Liver (tissue), 3 donors: ENCODE data around the gene DSCAML1.

Experiments
- CTCF ChIP-seq: fragments of 150-350 bp; IDR thresholded peaks from 2 replicates; pipeline ENCODE4 v1.5.1; 2017; ENCODE audit warnings: improper control_type of control experiment, low read depth, low read length; ENCODE audit not compliant: missing input control
- GABPA ChIP-seq, 2 donors: IDR thresholded peaks in 1 of 2; conservative IDR thresholded peaks in 1 of 2; 2 replicates each; pipeline ENCODE4 v1.6.1; 2016; ENCODE audit warnings: antibody characterized with exemption in 2 of 2, mild to moderate bottlenecking in 1 of 2, moderate library complexity in 1 of 2
- JUND ChIP-seq, 2 donors: IDR thresholded peaks; 2 replicates each; pipeline ENCODE4 v1.6.1; 2016; ENCODE audit warnings: antibody characterized with exemption in 2 of 2
- RAD21 ChIP-seq, 2 donors: IDR thresholded peaks; 2 replicates each; pipeline ENCODE4 v1.6.1; 2016; ENCODE audit warnings: antibody characterized with exemption in 2 of 2, mild to moderate bottlenecking in 2 of 2
- RXRA ChIP-seq, 2 donors: IDR thresholded peaks; 2 replicates each; pipeline ENCODE4 v1.6.1; 2017 to 2018; ENCODE audit warnings: antibody characterized with exemption in 2 of 2, mild to moderate bottlenecking in 1 of 2
- SP1 ChIP-seq: IDR thresholded peaks from 2 replicates; pipeline ENCODE4 v1.6.1; 2018; ENCODE audit warnings: antibody characterized with exemption, mild to moderate bottlenecking
- TAF1 ChIP-seq: conservative IDR thresholded peaks from 2 replicates; pipeline ENCODE4 v1.6.1; 2016; ENCODE audit warnings: antibody characterized with exemption, mild to moderate bottlenecking
- TF ChIP-seq, protein P1 (sequence below): IDR thresholded peaks from 2 replicates; pipeline ENCODE4 v1.6.1; 2016; ENCODE audit warnings: antibody characterized with exemption
- donor health status: healthy.
- donor health status: healthy.

DNA sequence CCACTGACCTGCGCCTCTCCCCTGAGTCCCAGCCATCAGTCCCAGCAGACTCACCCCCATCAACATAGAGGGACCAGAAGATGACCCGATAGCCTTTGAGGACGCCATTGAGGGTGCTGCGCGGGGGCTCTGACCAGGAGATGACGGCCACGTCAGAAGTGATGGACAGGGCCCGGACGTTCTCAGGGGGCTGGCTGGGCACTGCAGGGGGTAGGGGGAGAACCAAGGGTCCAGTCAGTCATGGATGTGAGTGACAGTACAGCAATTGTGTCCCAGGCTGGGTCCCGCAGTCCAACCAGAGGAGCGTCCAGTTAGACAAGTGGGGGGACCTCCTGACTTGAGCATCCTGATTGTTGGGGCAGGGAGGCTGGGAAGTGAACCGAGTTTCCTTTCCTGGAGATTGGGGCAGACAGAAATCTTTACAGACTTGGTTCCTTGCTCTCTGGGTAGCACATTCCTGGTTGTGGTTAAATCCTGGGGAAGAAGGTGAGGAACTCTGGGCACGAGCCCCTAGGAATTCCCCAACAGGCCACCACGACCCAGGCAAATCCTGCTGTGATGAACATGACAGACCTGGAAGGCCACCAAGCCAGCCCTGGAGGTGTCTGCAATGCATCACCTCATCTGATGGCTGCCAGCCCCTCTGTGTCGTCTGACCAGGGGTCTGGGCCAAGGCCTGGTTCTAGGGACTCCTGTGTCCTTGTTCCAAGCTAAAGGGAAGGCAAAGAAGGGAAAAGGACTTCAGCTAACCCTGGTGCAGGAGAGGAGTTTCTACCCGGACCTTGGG lies 335.4 kb downstream of the DSCAML1 start:
- TF ChIP-seq, protein P1, sequence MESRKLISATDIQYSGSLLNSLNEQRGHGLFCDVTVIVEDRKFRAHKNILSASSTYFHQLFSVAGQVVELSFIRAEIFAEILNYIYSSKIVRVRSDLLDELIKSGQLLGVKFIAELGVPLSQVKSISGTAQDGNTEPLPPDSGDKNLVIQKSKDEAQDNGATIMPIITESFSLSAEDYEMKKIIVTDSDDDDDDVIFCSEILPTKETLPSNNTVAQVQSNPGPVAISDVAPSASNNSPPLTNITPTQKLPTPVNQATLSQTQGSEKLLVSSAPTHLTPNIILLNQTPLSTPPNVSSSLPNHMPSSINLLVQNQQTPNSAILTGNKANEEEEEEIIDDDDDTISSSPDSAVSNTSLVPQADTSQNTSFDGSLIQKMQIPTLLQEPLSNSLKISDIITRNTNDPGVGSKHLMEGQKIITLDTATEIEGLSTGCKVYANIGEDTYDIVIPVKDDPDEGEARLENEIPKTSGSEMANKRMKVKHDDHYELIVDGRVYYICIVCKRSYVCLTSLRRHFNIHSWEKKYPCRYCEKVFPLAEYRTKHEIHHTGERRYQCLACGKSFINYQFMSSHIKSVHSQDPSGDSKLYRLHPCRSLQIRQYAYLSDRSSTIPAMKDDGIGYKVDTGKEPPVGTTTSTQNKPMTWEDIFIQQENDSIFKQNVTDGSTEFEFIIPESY: no peak
- TF ChIP-seq CTCF (no peak), RXRA (IDR thresholded peaks at IDR 0.05) (no peak), JUND (IDR thresholded peaks at IDR 0.05) (no peak), SP1 (no peak), GABPA (IDR thresholded peaks at IDR 0.05 in 1 of 2, conservative IDR thresholded peaks at IDR 0.05 in 1 of 2) (no peak), RAD21 (IDR thresholded peaks at IDR 0.05) (no peak), TAF1 (no peak)
